ENCODE results near the gene GPR161. TPM values are rescaled to one million over a fixed set of nuclear protein-coding genes. Genes with fewer than 3 reads are reported as not detected.
A peak's percentile ranks its signal among the peaks of the same experiment; 100 is the strongest.
"Not testable (repeated sequence)": the region's sequence is repeated elsewhere in the genome, so short reads cannot be mapped to it uniquely, and the experiment has no call there.

The GPR161 gene
- not detected for total RNA-seq
- total RNA-seq (2013), result 0.29 TPM

- Mint-ChIP-seq H3K4me1 (peaks cover 17 to 19% of the 10 kb centered on the region in 2 donors), H3K36me3 (no peaks in the 10 kb centered on the region), H3K4me3 (peak within 1 kb of the TSS; percentile 94), H3K27me3 (ENCODE audit: low read depth in 2 of 2) (peaks cover 32 to 44% of the 10 kb centered on the region in 2 donors), H3K27ac (peak within 1 kb of the TSS; percentile 37 to 96), H3K9me3 (no peaks in the 10 kb centered on the region)
- WGBS (ENCODE audit: insufficient coverage), result 2% methylated on average over 84 of the region's 86 CpGs
- Histone ChIP-seq H3K27me3 (ENCODE audit: control insufficient read depth, insufficient read depth, low read length) (peaks cover 19% of the 10 kb centered on the region), H3K9me3 (ENCODE audit: control insufficient read depth, insufficient read depth, low read length) (no peaks in the 10 kb centered on the region), H3K27ac (ENCODE audit: low read length) (no peak within 1 kb of the TSS), H3K4me1 (ENCODE audit: control insufficient read depth, insufficient read depth, low read length) (peaks cover 19% of the 10 kb centered on the region), H3K4me3 (ENCODE audit: low read length) (peak within 1 kb of the TSS; percentile 51), H3K36me3 (ENCODE audit: control insufficient read depth, insufficient read depth, low read length) (no peaks in the 10 kb centered on the region)
- intact Hi-C loops (cut with micrococcal nuclease), result no loop called here
- peak; percentile 31 to 34 for DNase-seq
- TF ChIP-seq CTCF (IDR thresholded peaks at IDR 0.05), result no peak
- peak; percentile 58 to 75 (median 72) for ATAC-seq
These were observed at the start of gene GPR161 for GRCh38 chr1:168136709-168137514. Gene GPR161, minus strand, starts transcription at chr1:168136930. Its CDS starts 32,080 bp downstream, at chr1:168104850.

GRCh38 chr1:168181063-168181720 lies 44.5 kb upstream of the GPR161 start:
- 95% methylated on average over 9 of the region's 15 CpGs for WGBS (ENCODE audit: insufficient coverage)
- H3K4me1 Mint-ChIP-seq; H3K27ac ChIP-seq (ENCODE audit: low read length); ATAC-seq; H3K4me3 ChIP-seq (ENCODE audit: low read length); H3K27me3 Mint-ChIP-seq (ENCODE audit: low read depth in 2 of 2); H3K9me3 ChIP-seq (ENCODE audit: control insufficient read depth, insufficient read depth, low read length); H3K36me3 Mint-ChIP-seq; intact Hi-C loops (cut with micrococcal nuclease); DNase-seq; H3K4me1 ChIP-seq (ENCODE audit: control insufficient read depth, insufficient read depth, low read length); H3K9me3 Mint-ChIP-seq; H3K27me3 ChIP-seq (ENCODE audit: control insufficient read depth, insufficient read depth, low read length): not testable (repeated sequence)
- H3K36me3 ChIP-seq (ENCODE audit: control insufficient read depth, insufficient read depth, low read length), result peaks cover 15% of the 10 kb centered on the region
- Mint-ChIP-seq H3K4me3 (peak overlapping the region; percentile 45), H3K27ac (peak overlapping the region in 1 of 2 donors; percentile 38)

- H3K27ac Mint-ChIP-seq, result no peak overlapping the region
- Histone ChIP-seq H3K4me1 (ENCODE audit: control insufficient read depth, insufficient read depth, low read length) (peaks cover 9% of the 10 kb centered on the region), H3K4me3 (ENCODE audit: low read length) (no peak overlapping the region), H3K27ac (ENCODE audit: low read length) (peak overlapping the region; percentile 94), H3K27me3 (ENCODE audit: control insufficient read depth, insufficient read depth, low read length) (no peaks in the 10 kb centered on the region), H3K9me3 (ENCODE audit: control insufficient read depth, insufficient read depth, low read length) (no peaks in the 10 kb centered on the region), H3K36me3 (ENCODE audit: control insufficient read depth, insufficient read depth, low read length) (peaks cover 11% of the 10 kb centered on the region)
- peaks cover 2 to 5% of the 10 kb centered on the region in 2 donors for H3K27me3 Mint-ChIP-seq (ENCODE audit: low read depth in 2 of 2)
- ATAC-seq (no peak), DNase-seq (peak in 1 of 2 donors; percentile 18)
- TF ChIP-seq CTCF (IDR thresholded peaks at IDR 0.05), result no peak
- H3K4me3 Mint-ChIP-seq, result no peak overlapping the region
- no peaks in the 10 kb centered on the region for H3K36me3 Mint-ChIP-seq
- intact Hi-C loops (cut with micrococcal nuclease), result no loop called here
- peaks cover 0 to 5% of the 10 kb centered on the region in 2 donors for H3K4me1 Mint-ChIP-seq
- H3K9me3 Mint-ChIP-seq, result no peaks in the 10 kb centered on the region
- WGBS (ENCODE audit: insufficient coverage), result 65% methylated on average over 2 of the region's 2 CpGs
These were observed 43.4 kb upstream of the GPR161 start for GRCh38 chr1:168180148-168180524.

GRCh38 chr1:168179438-168180147 lies 42.9 kb upstream of the GPR161 start:
- Histone ChIP-seq H3K36me3 (ENCODE audit: control insufficient read depth, insufficient read depth, low read length) (peaks cover 6% of the 10 kb centered on the region), H3K4me3 (ENCODE audit: low read length) (peak overlapping the region; percentile 91), H3K9me3 (ENCODE audit: control insufficient read depth, insufficient read depth, low read length) (no peaks in the 10 kb centered on the region), H3K4me1 (ENCODE audit: control insufficient read depth, insufficient read depth, low read length) (peaks cover 9% of the 10 kb centered on the region), H3K27me3 (ENCODE audit: control insufficient read depth, insufficient read depth, low read length) (no peaks in the 10 kb centered on the region), H3K27ac (ENCODE audit: low read length) (peak overlapping the region; percentile 94)
- WGBS (ENCODE audit: insufficient coverage), result 9% methylated on average over 19 of the region's 20 CpGs
- intact Hi-C loops (cut with micrococcal nuclease), result loop anchor here (2.0 kb wide), 4 partner anchors 47 to 1187 kb away; partner anchors contain the start of genes DCAF6, MPC2, NME7 and SFT2D2
- Mint-ChIP-seq H3K4me3 (no peak overlapping the region), H3K4me1 (peaks cover 0 to 5% of the 10 kb centered on the region in 2 donors), H3K27ac (no peak overlapping the region), H3K36me3 (no peaks in the 10 kb centered on the region), H3K9me3 (no peaks in the 10 kb centered on the region), H3K27me3 (ENCODE audit: low read depth in 2 of 2) (peaks cover 7 to 9% of the 10 kb centered on the region in 2 donors)
- no peak for DNase-seq
- no peak for TF ChIP-seq CTCF (IDR thresholded peaks at IDR 0.05)
- ATAC-seq, result peak in 1 of 3 donors; percentile 1

All from natural killer cell (primary cell).